Measurements from ENCODE around the gene RAET1G. TPM values are rescaled to one million over a fixed set of nuclear protein-coding genes. Genes with fewer than 3 reads are reported as not detected.

RAET1G gene
- total and polyA plus RNA-seq, 2 donors (not counting 3 experiments of a cell fraction or from before 2014, with no cell fraction given): 1.6 to 2.1 TPM

DNA sequence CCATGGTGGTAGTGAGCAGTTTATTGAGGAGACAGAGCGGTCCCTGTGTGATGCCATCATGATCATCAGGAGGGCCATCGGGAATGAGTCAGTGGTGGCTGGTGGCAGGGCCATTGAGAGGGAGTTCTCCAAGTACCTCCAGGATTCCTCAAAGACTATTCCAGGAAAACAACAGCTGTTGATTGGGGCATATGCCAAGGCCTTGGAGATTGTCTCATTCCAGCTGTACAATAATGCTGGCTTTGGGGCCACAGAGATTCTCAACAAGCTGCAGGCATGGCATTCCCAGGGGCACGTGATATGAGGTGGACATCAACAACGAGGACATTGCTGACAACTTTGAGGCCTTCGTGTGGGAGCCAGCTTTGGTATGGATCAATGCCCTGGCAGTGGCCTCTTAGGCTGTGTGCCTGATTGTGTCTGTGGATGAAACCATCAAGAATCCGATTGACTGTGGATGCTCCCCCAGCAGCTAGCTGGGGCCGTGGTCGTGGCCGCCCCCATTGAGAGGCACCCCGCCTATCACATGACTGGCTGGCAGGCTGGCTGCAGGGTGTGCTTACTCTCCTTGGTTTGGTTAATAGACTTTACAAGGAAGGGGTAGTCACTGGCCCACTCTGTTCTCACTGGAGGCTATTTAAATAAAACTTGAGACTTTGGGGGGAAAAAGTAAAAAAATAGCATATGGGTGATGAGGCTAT lies 41.7 kb downstream of the RAET1G start:
- Histone ChIP-seq H4K20me1 (replicated peaks; ENCODE audit: control insufficient read depth, extremely low read depth, insufficient read depth, low read length) (no peaks in the 10 kb centered on the region), H3K4me3 (replicated peaks in 1 of 3; ENCODE audit: insufficient read depth in 1 of 3, low read depth in 1 of 3, low read length in 3 of 3) (no peak overlapping the region), H2AFZ (ENCODE audit: low read depth, low read length) (no peak overlapping the region), H3K27me3 (ENCODE audit: control insufficient read depth in 2 of 2, insufficient read depth in 2 of 2, low read length in 2 of 2) (peaks cover 10 to 12% of the 10 kb centered on the region in 2 experiments), H3K4me2 (ENCODE audit: insufficient read depth, low read length) (no peak overlapping the region), H3K36me3 (ENCODE audit: control insufficient read depth in 2 of 2, extremely low read depth in 1 of 2, insufficient read depth in 2 of 2, low read length in 2 of 2) (no peaks in the 10 kb centered on the region), H3K27ac (ENCODE audit: insufficient read depth, low read depth, low read length) (no peak overlapping the region), H3K9me3 (replicated peaks; ENCODE audit: control insufficient read depth, insufficient read depth, low read length) (no peaks in the 10 kb centered on the region), H3K9ac (replicated peaks; ENCODE audit: extremely low read depth, insufficient read depth, low read length) (no peak overlapping the region), H3K9me1 (replicated peaks; ENCODE audit: control insufficient read depth, extremely low read depth, insufficient read depth, low read length) (no peaks in the 10 kb centered on the region), H3K79me2 (ENCODE audit: control insufficient read depth, insufficient read depth, low read length) (no peaks in the 10 kb centered on the region), H3K4me1 (ENCODE audit: control insufficient read depth, extremely low read depth, insufficient read depth, low read length) (no peaks in the 10 kb centered on the region)
- TF ChIP-seq POLR2A (IDR thresholded peaks at IDR 0.05; ENCODE audit: low read depth, low read length) (no peak), GATA2 (IDR thresholded peaks at IDR 0.05; ENCODE audit: insufficient read depth, insufficient read length, low read depth, low read length) (no peak), MYC (IDR thresholded peaks at IDR 0.05; ENCODE audit: low read depth, low read length) (no peak), JUN (IDR thresholded peaks at IDR 0.05; ENCODE audit: borderline replicate concordance, insufficient read depth, insufficient read length, low read depth) (no peak), POLR2AphosphoS5 (IDR thresholded peaks at IDR 0.05; ENCODE audit: insufficient read depth, low read depth, low read length) (no peak), FOS (IDR thresholded peaks at IDR 0.05; ENCODE audit: borderline replicate concordance, insufficient read depth, low read length) (no peak), EZH2 (IDR thresholded peaks at IDR 0.05; ENCODE audit: borderline replicate concordance, low read depth, low read length, severe bottlenecking) (no peak)
- TF ChIP-seq, protein P1, sequence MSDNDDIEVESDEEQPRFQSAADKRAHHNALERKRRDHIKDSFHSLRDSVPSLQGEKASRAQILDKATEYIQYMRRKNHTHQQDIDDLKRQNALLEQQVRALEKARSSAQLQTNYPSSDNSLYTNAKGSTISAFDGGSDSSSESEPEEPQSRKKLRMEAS (IDR thresholded peaks at IDR 0.05; ENCODE audit: insufficient read depth, insufficient read length): no peak
- TF ChIP-seq, protein P2, sequence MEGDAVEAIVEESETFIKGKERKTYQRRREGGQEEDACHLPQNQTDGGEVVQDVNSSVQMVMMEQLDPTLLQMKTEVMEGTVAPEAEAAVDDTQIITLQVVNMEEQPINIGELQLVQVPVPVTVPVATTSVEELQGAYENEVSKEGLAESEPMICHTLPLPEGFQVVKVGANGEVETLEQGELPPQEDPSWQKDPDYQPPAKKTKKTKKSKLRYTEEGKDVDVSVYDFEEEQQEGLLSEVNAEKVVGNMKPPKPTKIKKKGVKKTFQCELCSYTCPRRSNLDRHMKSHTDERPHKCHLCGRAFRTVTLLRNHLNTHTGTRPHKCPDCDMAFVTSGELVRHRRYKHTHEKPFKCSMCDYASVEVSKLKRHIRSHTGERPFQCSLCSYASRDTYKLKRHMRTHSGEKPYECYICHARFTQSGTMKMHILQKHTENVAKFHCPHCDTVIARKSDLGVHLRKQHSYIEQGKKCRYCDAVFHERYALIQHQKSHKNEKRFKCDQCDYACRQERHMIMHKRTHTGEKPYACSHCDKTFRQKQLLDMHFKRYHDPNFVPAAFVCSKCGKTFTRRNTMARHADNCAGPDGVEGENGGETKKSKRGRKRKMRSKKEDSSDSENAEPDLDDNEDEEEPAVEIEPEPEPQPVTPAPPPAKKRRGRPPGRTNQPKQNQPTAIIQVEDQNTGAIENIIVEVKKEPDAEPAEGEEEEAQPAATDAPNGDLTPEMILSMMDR (IDR thresholded peaks at IDR 0.05; ENCODE audit: extremely low read depth in 1 of 2, insufficient read depth in 1 of 2, low read depth in 1 of 2, low read length in 2 of 2): no peak
- no TSS peak for BruUV-seq (replicated peaks)
- ChIA-PET POLR2A (no interaction called here), CTCF (interaction anchor here (0.8 kb wide), 1 partner anchor 15 kb away, joined by 3 read pairs; no protein-coding TSS in a partner anchor)
- no peak for DNase-seq (ENCODE audit: low read depth, low spot score)
- dilution Hi-C loops (cut with MboI; ENCODE audit: extremely low pct_ligation_motif_present, low sequenced_read_pairs): no loop called here
- FAIRE-seq: no peak
- intact Hi-C loops (cut with micrococcal nuclease): no loop called here

Data from endothelial cell of umbilical vein (primary cell).